22Rv1 (cell line): ENCODE results near the gene KRT24.

Experiments used
- CTCF ChIP-seq: fragments of 450-650 bp; IDR thresholded peaks from 2 replicates; pipeline ENCODE4 v1.5.1; 2017; ENCODE audit warnings: mild to moderate bottlenecking
- ZFX ChIP-seq: fragments of 450-650 bp; IDR thresholded peaks from 2 replicates; pipeline ENCODE4 v1.6.1; 2017; ENCODE audit warnings: antibody characterized with exemption, borderline replicate concordance

DNA sequence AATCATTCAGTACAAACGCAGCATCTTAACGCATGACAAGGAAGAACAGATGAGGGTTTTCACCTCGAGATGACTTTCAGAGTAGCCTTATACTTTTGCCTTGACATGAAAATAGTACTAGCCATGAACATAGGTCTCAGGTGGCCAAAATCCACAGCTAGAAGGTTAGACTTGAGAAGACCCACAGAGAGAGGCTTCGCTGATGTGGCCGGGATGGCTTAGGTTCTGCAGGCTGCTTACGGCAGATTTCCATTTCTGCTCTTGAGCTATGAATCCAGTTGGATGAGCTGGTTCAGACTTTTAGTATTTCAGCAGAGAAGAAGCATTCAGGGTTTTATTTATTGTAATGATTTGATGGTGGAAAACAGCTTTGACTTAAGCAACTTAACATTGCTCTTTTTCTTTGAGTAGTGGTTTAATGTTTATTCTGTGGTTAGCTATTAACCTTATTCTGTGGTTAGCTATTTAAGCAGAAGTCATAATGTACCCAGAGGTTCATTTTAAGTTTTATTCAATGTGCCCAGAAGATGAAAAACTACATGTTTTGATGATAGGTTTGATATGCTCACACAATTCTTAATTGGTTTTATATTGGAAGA, 7.6 kb downstream of the KRT24 start:
- TF ChIP-seq CTCF, result no peak
- no peak for TF ChIP-seq ZFX
